K562 (cell line): ENCODE measurements around the gene ZBED4. TPM values are rescaled to one million over a fixed set of nuclear protein-coding genes. Genes with fewer than 3 reads are reported as not detected.

ENCODE experiments used
- ASH1L ChIP-seq: fragments of 450-650 bp; IDR thresholded peaks from 2 replicates; pipeline ENCODE4 v1.6.1; 2018; ENCODE audit warnings: borderline replicate concordance, mild to moderate bottlenecking, low read depth; ENCODE audit not compliant: partially characterized antibody
- CEBPG ChIP-seq, 3 experiments: fragments of 200-800 bp in 1 of 3; sonication (Bioruptor generic) in 1 of 3; sonication (generic) in 1 of 3; formaldehyde crosslinking in 1 of 3; IDR thresholded peaks in 2 of 3; conservative IDR thresholded peaks in 1 of 3; 2 replicates each; pipeline versions ENCODE4 v1.6.1 to v1.8.0; 2016 to 2022; ENCODE audit warnings: missing compliant biosample characterization in 2 of 3, missing genetic modification characterization in 2 of 3, mild to moderate bottlenecking in 1 of 3, missing genetic modification reagents in 1 of 3
- GATAD2A ChIP-seq: fragments of 450-650 bp; IDR thresholded peaks from 2 replicates; pipeline ENCODE4 v1.6.1; 2017
- HLTF ChIP-seq: fragments of 450-650 bp; IDR thresholded peaks from 2 replicates; pipeline ENCODE4 v1.6.1; 2016
- HNRNPLL ChIP-seq: fragments of 200-400 bp; formaldehyde crosslinking; IDR thresholded peaks from 2 replicates; pipeline ENCODE4 v1.6.1; 2017; ENCODE audit warnings: low read length, low read depth, mild to moderate bottlenecking; ENCODE audit not compliant: poor library complexity, severe bottlenecking
- HNRNPUL1 ChIP-seq: fragments of 200-400 bp; formaldehyde crosslinking; IDR thresholded peaks from 2 replicates; pipeline ENCODE4 v1.6.1; 2017; ENCODE audit warnings: low read length
- HOMEZ ChIP-seq: fragments of 250-450 bp; sonication (Bioruptor Pico); IDR thresholded peaks from 2 replicates; pipeline ENCODE4 v1.4.0; 2020; ENCODE audit warnings: mild to moderate bottlenecking, moderate library complexity
- LARP7 ChIP-seq: fragments of 450-650 bp; IDR thresholded peaks from 2 replicates; pipeline ENCODE4 v1.6.1; 2016
- MECOM ChIP-seq: fragments of 250-450 bp; sonication (Bioruptor Pico); IDR thresholded peaks from 2 replicates; pipeline ENCODE4 v1.8.0; 2022; ENCODE audit warnings: inconsistent platforms
- MED1 ChIP-seq: sonication (generic); formaldehyde crosslinking; IDR thresholded peaks from 2 replicates; pipeline ENCODE4 v1.8.1; 2023; ENCODE audit warnings: missing genetic modification reagents, borderline replicate concordance
- MXI1 ChIP-seq: IDR thresholded peaks from 2 replicates; pipeline ENCODE4 v1.6.1; 2011; ENCODE audit warnings: low read depth, mild to moderate bottlenecking, improper control_type of control experiment, low read length
- NELFE ChIP-seq: IDR thresholded peaks from 2 replicates; pipeline ENCODE4 v1.6.1; 2011; ENCODE audit warnings: mild to moderate bottlenecking; ENCODE audit not compliant: insufficient read depth, insufficient read length
- NR0B1 ChIP-seq: fragments of 450-650 bp; IDR thresholded peaks from one replicate; pipeline ENCODE4 v1.6.1; 2018; ENCODE audit warnings: mild to moderate bottlenecking, moderate library complexity; ENCODE audit not compliant: partially characterized antibody
- NR2C1 ChIP-seq, 2 experiments: fragments of 450-650 bp; IDR thresholded peaks; 2 replicates each; pipeline ENCODE4 v1.6.1; 2017; ENCODE audit warnings: mild to moderate bottlenecking in 2 of 2, antibody characterized with exemption in 1 of 2, inconsistent platforms in 1 of 2, missing compliant biosample characterization in 1 of 2, missing genetic modification characterization in 1 of 2
- SIN3B ChIP-seq: fragments of 450-650 bp; IDR thresholded peaks from 2 replicates; pipeline ENCODE4 v1.6.1; 2017; ENCODE audit warnings: low read depth, mild to moderate bottlenecking, moderate library complexity
- TAL1 ChIP-seq: fragments of 450-650 bp; IDR thresholded peaks from 2 replicates; pipeline ENCODE4 v1.6.1; 2016; ENCODE audit warnings: mild to moderate bottlenecking
- TCF15 ChIP-seq: fragments of 250-450 bp; sonication (Bioruptor Pico); IDR thresholded peaks from 2 replicates; pipeline ENCODE4 v1.8.0; 2022; ENCODE audit warnings: moderate library complexity, mild to moderate bottlenecking, inconsistent platforms
- TCF3 ChIP-seq: sonication (generic); formaldehyde crosslinking; IDR thresholded peaks from 2 replicates; pipeline ENCODE4 v1.4.0; 2020; ENCODE audit warnings: mild to moderate bottlenecking, missing genetic modification reagents
- TOE1 ChIP-seq, 2 experiments: fragments of 450-650 bp in 1 of 2; sonication (generic) in 1 of 2; formaldehyde crosslinking in 1 of 2; IDR thresholded peaks; 2 replicates each; pipeline versions ENCODE4 v1.7.1 to v1.8.0; 2016 to 2022; ENCODE audit warnings: borderline replicate concordance in 2 of 2, mild to moderate bottlenecking in 2 of 2, antibody characterized with exemption in 1 of 2, inconsistent platforms in 1 of 2, low read depth in 1 of 2, missing genetic modification reagents in 1 of 2, moderate library complexity in 1 of 2
- ZNF174 ChIP-seq: fragments of 250-450 bp; sonication (Bioruptor Pico); IDR thresholded peaks from 2 replicates; pipeline ENCODE4 v1.4.0; 2020; ENCODE audit warnings: mild to moderate bottlenecking
- ZNF212 ChIP-seq: fragments of 450-650 bp; formaldehyde crosslinking; IDR thresholded peaks from 2 replicates; pipeline ENCODE4 v1.4.0; 2020; ENCODE audit warnings: mild to moderate bottlenecking
- ZNF239 ChIP-seq: fragments of 250-450 bp; sonication (Bioruptor Pico); IDR thresholded peaks from 2 replicates; pipeline ENCODE4 v1.4.0; 2020; ENCODE audit warnings: mild to moderate bottlenecking
- ZNF263 ChIP-seq: sonication (generic); formaldehyde crosslinking; IDR thresholded peaks from 2 replicates; pipeline ENCODE4 v1.8.0; 2022; ENCODE audit warnings: mild to moderate bottlenecking, missing genetic modification reagents, borderline replicate concordance
- ZNF511 ChIP-seq: sonication (generic); formaldehyde crosslinking; IDR thresholded peaks from 2 replicates; pipeline ENCODE4 v1.8.0; 2022; ENCODE audit warnings: mild to moderate bottlenecking, missing genetic modification reagents
- polyA plus RNA-seq, 8 experiments: library from polyadenylated mRNA; depleted of rRNA in 4 of 8; stranded (reverse) in 5 of 8; unstranded in 3 of 8; fragments of >200 nt; fragmentation: Nextera tagmentation in 2 of 8; fragmentation: Illumina TruSeq in 1 of 8; extraction: Ambion mirVana in 2 of 8; extraction: Trizol in 1 of 8; gene quantifications; 2 replicates each; pipeline versions ENCODE4 v1.2.1 to v1.2.3, GENCODE V29; 2011 to 2014; ENCODE audit warnings: inconsistent platforms in 1 of 8, missing spikeins in 1 of 8
- total RNA-seq, 7 experiments: library from RNA; depleted of rRNA in 6 of 7; stranded (reverse); fragments of >200 nt in 6 of 7; fragmentation: Illumina TruSeq in 2 of 7; extraction: Trizol in 2 of 7; gene quantifications; 2 replicates each; pipeline versions ENCODE4 v1.2.1 to v1.2.3, GENCODE V29; 2011 to 2021; ENCODE audit warnings: low replicate concordance in 1 of 7

Gene ZBED4
- total and polyA plus RNA-seq, 9 of the 15 experiments (the other 6 are each of a cell fraction or from before 2014, with no cell fraction given) = 1.5 to 16.8 (median 7.4) TPM

GRCh38 chr22:49807780-49808708, 45.6 kb upstream of the ZBED4 start (continued):
- peak; percentile 26 for TF ChIP-seq HNRNPLL
- no peak for TF ChIP-seq ZNF174 (CRISPR knock-in tag)
- 0 out of 2 replicates have a peak, but pooled peaks have one; percentile 25 for TF ChIP-seq LARP7
- no peak for TF ChIP-seq ZNF511
- 0 out of 2 replicates have a peak, but pooled peaks have one; percentile 43 for TF ChIP-seq HNRNPUL1
- no peak for TF ChIP-seq NR0B1
- TF ChIP-seq TAL1 = peak; percentile 66
- TF ChIP-seq HOMEZ (CRISPR knock-in tag) = no peak
- peak; percentile 76 for TF ChIP-seq ASH1L
- peak; percentile 24; the same call in 1 of the 2 replicates for TF ChIP-seq NR2C1 (IDR thresholded peaks at IDR 0.05)
- no peak for TF ChIP-seq NR2C1 (tag; IDR thresholded peaks at IDR 0.05)
- TF ChIP-seq TOE1 (IDR thresholded peaks at IDR 0.05; ENCODE audit: borderline replicate concordance) = 0 out of 2 replicates have a peak, but pooled peaks have one; percentile 24
- TF ChIP-seq TOE1 (CRISPR knock-in tag; IDR thresholded peaks at IDR 0.05; ENCODE audit: borderline replicate concordance, low read depth) = no peak
- no peak for TF ChIP-seq SIN3B
- no peak for TF ChIP-seq MED1 (CRISPR knock-in tag)
- no peak for TF ChIP-seq MXI1
- TF ChIP-seq TCF3 (CRISPR knock-in tag) = peak; percentile 81
- TF ChIP-seq ZNF239 (CRISPR knock-in tag) = no peak
- TF ChIP-seq NELFE = no peak
- no peak for TF ChIP-seq TCF15 (CRISPR knock-in tag)
- no peak for TF ChIP-seq ZNF212
- peak; percentile 34; the same call in 1 of the 2 replicates for TF ChIP-seq CEBPG (CRISPR knock-in tag; IDR thresholded peaks at IDR 0.05)
- no peak for TF ChIP-seq CEBPG (tag; conservative IDR thresholded peaks at IDR 0.05 in 1 of 2, IDR thresholded peaks at IDR 0.05 in 1 of 2)
- no peak for TF ChIP-seq HLTF
- no peak for TF ChIP-seq ZNF263 (CRISPR knock-in tag)
- no peak for TF ChIP-seq GATAD2A
- no peak for TF ChIP-seq MECOM (CRISPR knock-in tag)
